Measurements from ENCODE around the gene UPK3B.

DNA sequence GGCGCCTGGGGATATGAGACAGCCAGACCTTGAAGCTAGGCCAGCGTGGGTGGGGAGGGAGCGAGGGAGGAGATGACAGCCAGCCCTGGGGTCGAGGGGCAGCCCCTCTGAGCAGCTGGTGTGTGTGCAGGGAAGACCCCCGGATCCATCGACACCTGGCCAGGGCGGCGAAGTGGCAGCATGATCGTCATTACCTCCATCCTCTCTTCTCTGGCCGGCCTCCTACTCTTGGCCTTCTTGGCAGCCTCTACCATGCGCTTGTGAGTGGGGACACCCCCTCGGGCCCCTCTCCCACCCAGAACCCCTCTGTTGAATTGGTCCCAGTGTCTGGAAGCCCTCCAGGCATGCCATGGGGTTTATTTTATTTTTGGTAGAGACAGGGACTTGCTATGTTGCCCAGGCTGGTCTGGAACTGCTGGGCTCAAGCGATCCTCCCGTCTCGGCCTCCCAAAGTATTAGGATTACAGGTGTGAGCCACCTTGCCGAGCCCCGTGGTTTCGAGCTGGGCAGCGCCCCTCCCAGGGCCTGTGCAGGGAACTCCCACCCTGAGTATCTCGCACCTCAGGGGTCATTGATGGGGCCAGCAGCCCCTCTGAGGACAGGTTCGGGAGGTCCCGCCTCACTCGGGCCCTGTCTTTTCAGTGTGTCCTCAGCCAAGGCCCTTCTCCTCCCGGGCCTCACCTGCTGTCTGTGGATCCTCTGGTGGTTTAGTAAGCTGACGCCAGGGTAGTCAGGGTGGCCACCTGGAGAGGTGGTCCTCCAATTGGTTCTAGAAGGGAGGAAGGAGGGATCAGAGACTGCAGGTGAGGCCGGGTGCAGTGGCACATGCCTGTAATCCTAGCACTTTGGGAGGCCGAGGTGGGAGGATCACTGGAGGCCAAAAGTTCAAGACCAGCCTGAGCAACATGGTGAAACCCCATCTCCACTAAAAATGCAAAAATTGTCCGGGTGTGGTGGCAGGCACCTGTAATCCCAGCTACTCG lies 3.8 kb downstream of the UPK3B start:
- TF ChIP-seq, protein P1, sequence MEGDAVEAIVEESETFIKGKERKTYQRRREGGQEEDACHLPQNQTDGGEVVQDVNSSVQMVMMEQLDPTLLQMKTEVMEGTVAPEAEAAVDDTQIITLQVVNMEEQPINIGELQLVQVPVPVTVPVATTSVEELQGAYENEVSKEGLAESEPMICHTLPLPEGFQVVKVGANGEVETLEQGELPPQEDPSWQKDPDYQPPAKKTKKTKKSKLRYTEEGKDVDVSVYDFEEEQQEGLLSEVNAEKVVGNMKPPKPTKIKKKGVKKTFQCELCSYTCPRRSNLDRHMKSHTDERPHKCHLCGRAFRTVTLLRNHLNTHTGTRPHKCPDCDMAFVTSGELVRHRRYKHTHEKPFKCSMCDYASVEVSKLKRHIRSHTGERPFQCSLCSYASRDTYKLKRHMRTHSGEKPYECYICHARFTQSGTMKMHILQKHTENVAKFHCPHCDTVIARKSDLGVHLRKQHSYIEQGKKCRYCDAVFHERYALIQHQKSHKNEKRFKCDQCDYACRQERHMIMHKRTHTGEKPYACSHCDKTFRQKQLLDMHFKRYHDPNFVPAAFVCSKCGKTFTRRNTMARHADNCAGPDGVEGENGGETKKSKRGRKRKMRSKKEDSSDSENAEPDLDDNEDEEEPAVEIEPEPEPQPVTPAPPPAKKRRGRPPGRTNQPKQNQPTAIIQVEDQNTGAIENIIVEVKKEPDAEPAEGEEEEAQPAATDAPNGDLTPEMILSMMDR (IDR thresholded peaks at IDR 0.05 in 2 of 3, conservative IDR thresholded peaks at IDR 0.05 in 1 of 3; ENCODE audit: insufficient read depth in 2 of 3, low read depth in 1 of 3, low read length in 3 of 3) = no peak
- no peak for TF ChIP-seq POLR2A (conservative IDR thresholded peaks at IDR 0.05)
- TF ChIP-seq CEBPG (CRISPR knock-in tag; IDR thresholded peaks at IDR 0.05) = no peak
- no peak for TF ChIP-seq CEBPG (tag; conservative IDR thresholded peaks at IDR 0.05 in 1 of 2, IDR thresholded peaks at IDR 0.05 in 1 of 2)
- no peak for TF ChIP-seq RAD21 (CRISPR knock-in tag; conservative IDR thresholded peaks at IDR 0.05 in 1 of 2, IDR thresholded peaks at IDR 0.05 in 1 of 2)
- TF ChIP-seq ZNF165 (CRISPR knock-in tag; IDR thresholded peaks at IDR 0.05; ENCODE audit: borderline replicate concordance) = no peak
- no peak for TF ChIP-seq EGR1 (conservative IDR thresholded peaks at IDR 0.05)

All from K562 (cell line).